ENCODE data around the gene PLA2G3. TPM values are rescaled to one million over a fixed set of nuclear protein-coding genes. Genes with fewer than 3 reads are reported as not detected.

The PLA2G3 gene
- total and polyA plus RNA-seq, 2 of the 8 experiments (the other 6 are each of a cell fraction or from before 2014, with no cell fraction given) = 18.1 to 25.9 TPM

GRCh38 chr22:31126869-31127175, 13.5 kb downstream of the PLA2G3 start (continued):
- TF ChIP-seq POLR2AphosphoS5 (IDR thresholded peaks at IDR 0.05; ENCODE audit: low read depth, low read length) = no peak
- no peak for TF ChIP-seq KDM5A (IDR thresholded peaks at IDR 0.05; ENCODE audit: low read length)
- TF ChIP-seq KDM4A (IDR thresholded peaks at IDR 0.05; ENCODE audit: low read depth, low read length, severe bottlenecking) = no peak
- TF ChIP-seq YY1 (IDR thresholded peaks at IDR 0.05; ENCODE audit: low read depth, low read length) = no peak
- TF ChIP-seq EP300 (IDR thresholded peaks at IDR 0.05; ENCODE audit: borderline replicate concordance in 1 of 2, low read depth in 2 of 2, low read length in 2 of 2) = no peak
- TF ChIP-seq BCL11A (IDR thresholded peaks at IDR 0.05; ENCODE audit: low read depth in 2 of 2, low read length in 2 of 2) = no peak
- no peak for TF ChIP-seq SIN3A (conservative IDR thresholded peaks at IDR 0.05 in 1 of 2, IDR thresholded peaks at IDR 0.05 in 1 of 2; ENCODE audit: low read depth in 1 of 2, low read length in 2 of 2)
- no peak for TF ChIP-seq POU5F1 (IDR thresholded peaks at IDR 0.05; ENCODE audit: low read depth, low read length)
- no peak for TF ChIP-seq BACH1 (IDR thresholded peaks at IDR 0.05; ENCODE audit: low read length)

Measured in H1 (cell line).